Keratinocyte (primary cell): ENCODE data around the gene TRMT1. TPM values are rescaled to one million over a fixed set of nuclear protein-coding genes. Genes with fewer than 3 reads are reported as not detected.

ENCODE experiments used
- DNase-seq: peaks from one replicate; pipeline ENCODE4 v3.0.0-alpha.2; 2011; ENCODE audit warnings: low read depth, missing footprints, low spot score
- FAIRE-seq: peaks from 2 replicates; lab custom pipeline; 2011; peaks lifted over from hg19 to GRCh38; lab: Jason Lieb, UNC
- H2AFZ ChIP-seq: 2 replicates; pipeline ENCODE4 v1.6.0; 2012; ENCODE audit warnings: low read length, control low read depth, inconsistent platforms; ENCODE audit not compliant: control insufficient read depth
- H3K27ac ChIP-seq: 2 replicates; pipeline ENCODE4 v1.5.1; 2011; ENCODE audit warnings: low read length; ENCODE audit not compliant: control insufficient read depth, insufficient read depth
- H3K27me3 ChIP-seq: 3 replicates; pipeline ENCODE4 v1.6.0; 2011; ENCODE audit warnings: low read length; ENCODE audit not compliant: control insufficient read depth, insufficient read depth; ENCODE audit errors: extremely low read depth
- H3K36me3 ChIP-seq, 2 experiments: 2 replicates in 1 of 2; 3 replicates in 1 of 2; pipeline ENCODE4 v1.5.1; 2011; ENCODE audit warnings: low read length in 2 of 2, mild to moderate bottlenecking in 1 of 2; ENCODE audit not compliant: control insufficient read depth in 2 of 2, insufficient read depth in 2 of 2; ENCODE audit errors: extremely low read depth in 1 of 2
- H3K4me1 ChIP-seq: 3 replicates; pipeline ENCODE4 v1.5.1; 2011; ENCODE audit warnings: low read length; ENCODE audit not compliant: control insufficient read depth, insufficient read depth; ENCODE audit errors: extremely low read depth
- H3K4me2 ChIP-seq: 3 replicates; pipeline ENCODE4 v1.6.0; 2011; ENCODE audit warnings: low read depth, low read length; ENCODE audit not compliant: control insufficient read depth, insufficient read depth; ENCODE audit errors: extremely low read depth
- H3K4me3 ChIP-seq, 3 experiments: fragments of 200-600 bp in 1 of 3; sonication (generic) in 1 of 3; 2 replicates in 2 of 3; 3 replicates in 1 of 3; pipeline ENCODE4 v1.5.1; 2011 to 2016; ENCODE audit warnings: low read length in 3 of 3, mild to moderate bottlenecking in 3 of 3, control low read depth in 2 of 3, inconsistent platforms in 1 of 3, low read depth in 1 of 3, mixed read lengths in 1 of 3, mixed run types in 1 of 3, moderate library complexity in 1 of 3; ENCODE audit not compliant: control insufficient read depth in 2 of 3, insufficient read depth in 2 of 3; ENCODE audit errors: extremely low read depth in 1 of 3
- H3K79me2 ChIP-seq: 2 replicates; pipeline ENCODE4 v1.6.0; 2012; ENCODE audit warnings: low read length; ENCODE audit not compliant: control insufficient read depth, insufficient read depth
- H3K9ac ChIP-seq: 3 replicates; pipeline ENCODE4 v1.6.0; 2011; ENCODE audit warnings: low read length; ENCODE audit not compliant: control insufficient read depth, insufficient read depth; ENCODE audit errors: extremely low read depth
- H3K9me1 ChIP-seq: 3 replicates; pipeline ENCODE4 v1.6.0; 2011; ENCODE audit warnings: low read length; ENCODE audit not compliant: control insufficient read depth, insufficient read depth; ENCODE audit errors: extremely low read depth
- H3K9me3 ChIP-seq: 2 replicates; pipeline ENCODE4 v1.5.1; 2012; ENCODE audit warnings: low read depth, low read length; ENCODE audit not compliant: control insufficient read depth
- H4K20me1 ChIP-seq: 3 replicates; pipeline ENCODE4 v1.6.0; 2011; ENCODE audit warnings: low read length; ENCODE audit not compliant: control insufficient read depth, insufficient read depth; ENCODE audit errors: extremely low read depth
- EZH2 ChIP-seq: IDR thresholded peaks from one replicate; pipeline ENCODE4 v1.6.1; 2012; ENCODE audit warnings: inconsistent platforms, mild to moderate bottlenecking, low read length, moderate library complexity
- dilution Hi-C: fragments of 300-500 bp; cut with MboI; formaldehyde crosslinking; loops from one replicate; pipeline ENCODE4 v1.7.0; 2020; ENCODE audit warnings: low sequenced_read_pairs; ENCODE audit not compliant: extremely low pct_ligation_motif_present
- polyA plus RNA-seq, 5 experiments: library from polyadenylated mRNA; depleted of rRNA in 3 of 5; stranded (reverse) in 3 of 5; stranded (forward) in 1 of 5; unstranded in 1 of 5; fragments of >200 nt; gene quantifications; 1 replicate in 1 of 5; 2 replicates in 3 of 5; 3 replicates in 1 of 5; pipeline versions ENCODE4 v1.2.1 to v1.2.3, GENCODE V29; 2011 to 2012; ENCODE audit warnings: missing spikeins in 2 of 5, low read depth in 1 of 5, low replicate concordance in 1 of 5
- TF ChIP-seq, protein P1 (sequence below), 3 experiments: IDR thresholded peaks in 1 of 3; conservative IDR thresholded peaks in 1 of 3; optimal IDR thresholded peaks in 1 of 3; 2 replicates in 2 of 3; 3 replicates in 1 of 3; pipeline versions ENCODE3 to v1.5.1; 2011; ENCODE audit warnings: low read length in 3 of 3, mild to moderate bottlenecking in 3 of 3, moderate library complexity in 2 of 3, control low read depth in 1 of 3, inconsistent platforms in 1 of 3; ENCODE audit not compliant: insufficient read depth in 2 of 3; ENCODE audit errors: extremely low read depth in 1 of 3

TRMT1 gene
- polyA plus RNA-seq, 1 donor (not counting 4 experiments of a cell fraction or from before 2014, with no cell fraction given): 30.9 TPM

DNA sequence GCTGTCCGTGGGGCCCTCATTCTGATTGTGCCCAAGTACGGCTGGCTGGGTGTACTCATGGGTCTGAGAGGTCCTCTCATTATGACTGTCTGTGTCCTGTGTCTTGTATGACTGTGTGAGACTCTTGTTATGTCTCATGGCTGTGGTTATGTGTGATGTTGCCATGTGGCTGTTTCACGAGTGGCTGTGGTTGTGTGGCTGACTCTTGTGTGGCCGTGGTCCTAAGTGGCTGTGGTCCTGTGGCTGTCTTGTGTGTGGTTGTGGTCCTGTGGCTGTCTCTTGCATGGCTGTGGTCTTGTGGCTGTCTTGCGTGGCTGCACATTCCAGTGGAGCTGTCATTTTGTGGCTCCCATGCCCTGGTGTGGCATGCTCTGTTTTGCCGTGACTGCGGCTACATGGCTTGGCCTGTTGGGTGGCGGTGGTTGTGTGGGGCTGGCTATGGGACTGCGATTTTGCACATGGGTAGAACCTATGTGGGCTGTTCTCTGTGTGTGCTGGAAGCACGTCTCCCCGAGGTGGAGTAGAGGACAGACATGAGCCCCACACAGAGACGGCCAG, 16.4 kb downstream of the TRMT1 start:
- Histone ChIP-seq H3K27me3 (no peaks in the 10 kb centered on the region), H3K4me3 (no peak overlapping the region), H3K9me3 (no peaks in the 10 kb centered on the region), H2AFZ (no peak overlapping the region), H3K27ac (no peak overlapping the region), H3K4me1 (peaks cover 10% of the 10 kb centered on the region), H3K36me3 (peaks cover 3 to 6% of the 10 kb centered on the region in 2 experiments), H3K4me2 (no peak overlapping the region), H3K9me1 (no peaks in the 10 kb centered on the region), H4K20me1 (no peaks in the 10 kb centered on the region), H3K79me2 (no peaks in the 10 kb centered on the region), H3K9ac (no peak overlapping the region)
- FAIRE-seq (peak; percentile 61), DNase-seq (no peak)
- dilution Hi-C loops: no loop called here
- TF ChIP-seq EZH2: no peak
- TF ChIP-seq, protein P1, sequence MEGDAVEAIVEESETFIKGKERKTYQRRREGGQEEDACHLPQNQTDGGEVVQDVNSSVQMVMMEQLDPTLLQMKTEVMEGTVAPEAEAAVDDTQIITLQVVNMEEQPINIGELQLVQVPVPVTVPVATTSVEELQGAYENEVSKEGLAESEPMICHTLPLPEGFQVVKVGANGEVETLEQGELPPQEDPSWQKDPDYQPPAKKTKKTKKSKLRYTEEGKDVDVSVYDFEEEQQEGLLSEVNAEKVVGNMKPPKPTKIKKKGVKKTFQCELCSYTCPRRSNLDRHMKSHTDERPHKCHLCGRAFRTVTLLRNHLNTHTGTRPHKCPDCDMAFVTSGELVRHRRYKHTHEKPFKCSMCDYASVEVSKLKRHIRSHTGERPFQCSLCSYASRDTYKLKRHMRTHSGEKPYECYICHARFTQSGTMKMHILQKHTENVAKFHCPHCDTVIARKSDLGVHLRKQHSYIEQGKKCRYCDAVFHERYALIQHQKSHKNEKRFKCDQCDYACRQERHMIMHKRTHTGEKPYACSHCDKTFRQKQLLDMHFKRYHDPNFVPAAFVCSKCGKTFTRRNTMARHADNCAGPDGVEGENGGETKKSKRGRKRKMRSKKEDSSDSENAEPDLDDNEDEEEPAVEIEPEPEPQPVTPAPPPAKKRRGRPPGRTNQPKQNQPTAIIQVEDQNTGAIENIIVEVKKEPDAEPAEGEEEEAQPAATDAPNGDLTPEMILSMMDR (optimal IDR thresholded peaks at IDR 0.05 in 1 of 3, IDR thresholded peaks at IDR 0.05 in 1 of 3, conservative IDR thresholded peaks at IDR 0.05 in 1 of 3; ENCODE audit: extremely low read depth in 1 of 3, insufficient read depth in 2 of 3, low read length in 3 of 3): no peak

DNA sequence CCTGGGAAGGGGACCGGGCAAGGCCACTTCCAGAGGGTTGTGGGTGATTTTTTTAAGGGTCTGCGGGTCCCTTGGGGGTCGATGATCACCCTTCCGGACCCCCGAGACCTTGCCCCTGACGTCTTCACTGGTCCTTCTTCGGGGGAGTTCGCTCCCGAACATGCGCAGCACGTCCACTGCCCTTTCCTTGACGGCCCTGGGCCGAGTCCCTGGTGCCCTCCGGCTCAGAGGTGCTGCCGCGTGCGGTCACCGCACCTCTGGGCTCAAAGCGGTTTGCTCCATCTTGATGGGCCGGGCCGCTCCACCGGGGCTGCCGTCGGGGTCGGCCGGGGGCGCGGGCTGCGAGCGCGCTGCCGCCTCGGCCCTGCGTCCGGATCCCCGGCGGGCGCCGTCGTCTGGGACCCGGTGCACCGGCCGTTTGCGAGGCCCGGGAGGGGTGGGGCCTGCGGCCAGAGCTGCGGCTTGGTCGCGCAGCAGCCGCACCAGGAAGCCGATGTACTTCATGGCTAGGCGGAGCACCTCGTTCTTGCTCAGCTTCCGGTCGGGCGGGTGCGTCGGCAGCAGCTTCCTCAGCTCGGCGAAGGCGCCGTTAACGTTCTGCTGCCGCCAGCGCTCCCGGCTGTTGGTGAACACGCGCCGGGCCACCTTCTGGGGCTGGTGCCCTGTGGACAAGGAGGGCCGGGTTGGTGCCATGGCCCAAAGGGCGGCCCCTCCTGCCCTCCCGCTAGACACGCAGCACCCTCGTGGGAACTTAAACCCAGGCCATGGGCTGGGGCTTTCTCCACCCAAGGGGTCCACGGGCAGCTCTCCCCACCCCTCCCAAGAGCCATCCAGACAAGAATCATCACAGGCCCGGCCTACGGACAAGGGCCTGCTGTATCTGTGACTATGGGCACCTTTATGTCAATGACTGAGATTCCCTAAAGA, 17.2 kb downstream of the TRMT1 start:
- Histone ChIP-seq H3K4me2 (peak overlapping the region; percentile 69), H3K79me2 (no peaks in the 10 kb centered on the region), H2AFZ (peak overlapping the region; percentile 69), H3K4me1 (peaks cover 10% of the 10 kb centered on the region), H3K9me1 (no peaks in the 10 kb centered on the region), H3K9ac (peak overlapping the region; percentile 52), H3K4me3 (peak overlapping the region in 2 of 3 experiments; percentile 7 to 46), H3K9me3 (no peaks in the 10 kb centered on the region), H4K20me1 (no peaks in the 10 kb centered on the region), H3K36me3 (peaks cover 0 to 2% of the 10 kb centered on the region in 2 experiments), H3K27me3 (no peaks in the 10 kb centered on the region), H3K27ac (no peak overlapping the region)
- no peak for TF ChIP-seq EZH2
- TF ChIP-seq, protein P1 (optimal IDR thresholded peaks at IDR 0.05 in 1 of 3, IDR thresholded peaks at IDR 0.05 in 1 of 3, conservative IDR thresholded peaks at IDR 0.05 in 1 of 3; ENCODE audit: extremely low read depth in 1 of 3, insufficient read depth in 2 of 3, low read length in 3 of 3): no peak
- no peak for FAIRE-seq
- DNase-seq: no peak
- dilution Hi-C loops: no loop called here
